ENCODE measurements around the gene XPC.

XPC gene

DNA sequence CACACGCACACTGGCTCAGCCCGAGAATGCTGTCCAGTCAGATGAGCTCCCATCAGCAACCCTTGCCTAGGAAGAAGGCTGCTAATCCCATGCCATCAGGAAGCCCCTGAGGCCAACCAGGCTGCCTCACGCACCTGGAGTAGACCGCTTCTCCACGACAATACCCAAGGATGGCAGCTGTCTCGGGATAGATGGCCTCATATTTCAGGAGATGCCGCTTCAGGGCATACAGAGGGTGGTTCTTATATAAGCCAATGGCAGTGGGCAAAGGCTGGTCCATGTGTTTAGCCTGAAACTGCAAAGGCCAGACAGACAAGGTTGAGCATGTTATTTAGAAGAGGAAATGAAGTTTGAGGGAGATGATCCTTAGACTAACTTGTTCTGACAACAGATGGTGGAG is 22.2 kb downstream of the XPC start:
- TF ChIP-seq, protein P1, sequence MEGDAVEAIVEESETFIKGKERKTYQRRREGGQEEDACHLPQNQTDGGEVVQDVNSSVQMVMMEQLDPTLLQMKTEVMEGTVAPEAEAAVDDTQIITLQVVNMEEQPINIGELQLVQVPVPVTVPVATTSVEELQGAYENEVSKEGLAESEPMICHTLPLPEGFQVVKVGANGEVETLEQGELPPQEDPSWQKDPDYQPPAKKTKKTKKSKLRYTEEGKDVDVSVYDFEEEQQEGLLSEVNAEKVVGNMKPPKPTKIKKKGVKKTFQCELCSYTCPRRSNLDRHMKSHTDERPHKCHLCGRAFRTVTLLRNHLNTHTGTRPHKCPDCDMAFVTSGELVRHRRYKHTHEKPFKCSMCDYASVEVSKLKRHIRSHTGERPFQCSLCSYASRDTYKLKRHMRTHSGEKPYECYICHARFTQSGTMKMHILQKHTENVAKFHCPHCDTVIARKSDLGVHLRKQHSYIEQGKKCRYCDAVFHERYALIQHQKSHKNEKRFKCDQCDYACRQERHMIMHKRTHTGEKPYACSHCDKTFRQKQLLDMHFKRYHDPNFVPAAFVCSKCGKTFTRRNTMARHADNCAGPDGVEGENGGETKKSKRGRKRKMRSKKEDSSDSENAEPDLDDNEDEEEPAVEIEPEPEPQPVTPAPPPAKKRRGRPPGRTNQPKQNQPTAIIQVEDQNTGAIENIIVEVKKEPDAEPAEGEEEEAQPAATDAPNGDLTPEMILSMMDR (IDR thresholded peaks at IDR 0.05), result no peak

DNA sequence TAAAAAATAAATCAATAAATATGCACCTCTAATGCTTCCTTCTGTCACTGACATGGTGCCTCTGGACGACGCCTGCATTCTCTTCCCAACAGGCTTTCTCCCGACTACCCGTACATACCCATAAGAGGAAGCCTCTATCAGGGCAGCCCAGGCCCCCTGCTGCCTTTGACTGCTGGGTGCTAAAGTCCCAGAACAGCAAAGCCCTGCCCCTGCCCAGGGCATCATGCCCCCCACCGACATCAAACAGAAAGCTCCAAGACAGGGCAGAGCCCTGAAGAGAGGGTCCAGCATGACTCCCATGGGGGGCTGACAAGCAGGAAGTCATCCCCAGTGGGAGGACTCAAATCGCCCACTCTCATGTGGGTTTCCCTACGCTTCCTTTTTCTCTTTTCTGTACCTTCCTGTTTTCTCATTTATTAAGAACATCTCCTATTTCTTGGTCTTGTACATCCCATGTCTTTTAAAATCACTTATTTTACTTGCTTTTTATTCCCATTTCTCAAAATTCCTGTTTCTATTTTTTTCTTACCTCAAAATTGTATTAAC is 23.4 kb downstream of the XPC start:
- TF ChIP-seq, protein P1 (IDR thresholded peaks at IDR 0.05), result no peak

DNA sequence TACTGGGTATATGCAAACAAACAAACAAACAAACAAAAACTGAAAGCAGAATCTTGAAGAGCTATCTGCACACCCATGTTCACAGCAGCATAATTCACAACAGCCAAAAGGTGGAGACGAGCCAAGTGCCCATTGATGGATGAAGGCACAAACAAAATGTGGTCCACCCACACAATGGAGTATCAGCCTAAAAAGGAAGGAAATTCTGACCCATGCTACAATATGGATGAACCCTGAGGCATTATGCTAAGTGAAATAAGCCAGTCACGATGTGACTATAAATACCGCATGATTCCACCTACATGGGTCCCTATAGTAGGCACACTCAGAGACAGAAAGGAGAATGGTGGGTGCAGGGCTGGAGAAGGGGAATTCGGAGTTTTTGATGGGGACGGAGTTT is 24.1 kb downstream of the XPC start:
- TF ChIP-seq, protein P1 (IDR thresholded peaks at IDR 0.05), result no peak

DNA sequence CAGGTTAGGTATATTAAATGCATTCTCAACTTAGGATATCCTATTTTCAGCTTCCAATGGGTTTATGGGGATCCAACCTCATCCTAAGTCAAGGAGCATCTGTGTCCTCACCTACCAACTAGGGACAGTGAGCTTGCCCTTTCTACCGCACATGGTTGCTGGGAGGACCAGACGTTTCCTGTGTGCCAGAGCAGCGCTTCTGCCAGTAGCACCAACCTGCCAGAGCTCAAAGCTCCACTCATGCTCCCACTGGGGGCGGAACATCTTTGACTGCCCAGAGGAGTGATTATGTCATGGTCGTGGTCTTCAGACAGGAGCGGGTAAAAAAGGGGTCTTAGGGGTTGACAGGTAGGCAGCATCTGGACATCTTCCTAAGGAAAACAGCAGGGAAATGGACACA is 24.7 kb downstream of the XPC start:
- TF ChIP-seq, protein P1 (IDR thresholded peaks at IDR 0.05), result no peak

DNA sequence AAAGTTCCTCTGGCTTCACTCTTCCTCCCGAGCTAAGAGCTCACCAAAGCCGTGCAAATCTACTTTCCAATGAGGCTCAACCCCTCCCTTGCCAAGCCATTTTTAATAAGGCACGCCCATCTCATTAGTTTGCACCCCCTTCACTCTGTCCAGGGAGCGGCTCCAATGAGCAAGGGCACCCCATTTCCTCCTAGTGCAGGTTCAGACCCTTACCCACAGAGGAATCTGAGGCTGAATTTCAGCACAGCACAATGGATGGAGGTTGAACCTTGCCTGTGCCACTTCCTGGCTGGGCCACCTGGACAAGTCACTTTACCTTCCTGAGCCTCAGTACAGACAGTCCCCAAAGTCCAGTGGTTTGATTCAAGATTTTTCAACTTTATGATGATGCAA is 25.4 kb downstream of the XPC start:
- TF ChIP-seq, protein P1 (IDR thresholded peaks at IDR 0.05), result no peak

DNA sequence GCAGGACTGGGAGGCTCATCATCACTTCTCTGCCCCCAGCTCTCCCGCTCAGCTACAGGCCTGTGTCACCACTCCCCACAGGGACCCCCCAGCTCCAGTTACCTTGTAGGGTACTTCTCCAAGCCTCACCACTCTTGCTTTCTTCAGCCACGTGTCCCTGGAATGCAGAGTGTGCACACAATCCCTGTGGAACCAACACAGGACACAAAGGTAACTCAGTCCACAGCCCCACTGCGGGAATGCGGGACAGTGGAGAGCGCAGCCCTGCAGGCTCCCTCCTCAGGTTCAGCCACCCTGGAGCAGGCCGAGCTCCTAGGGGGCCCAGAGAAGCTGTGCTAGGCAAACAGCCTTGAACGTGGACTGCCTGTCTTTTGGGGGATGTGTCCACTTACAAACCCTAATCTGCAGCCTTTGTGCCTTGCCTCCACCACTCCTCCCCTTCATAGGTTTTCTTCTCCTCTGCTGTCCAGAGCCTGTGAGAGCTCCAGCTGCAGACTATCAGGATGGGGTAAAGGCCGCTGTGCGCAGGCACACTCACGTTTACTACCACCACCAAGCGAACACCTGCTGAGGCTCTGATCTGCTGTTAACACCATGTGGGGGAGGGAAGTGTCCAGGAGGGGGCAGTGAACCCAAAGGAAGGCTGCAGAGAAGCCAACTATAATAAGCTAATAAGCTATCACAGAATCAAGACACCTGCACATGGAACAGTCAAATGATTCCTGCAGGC is 26.0 kb downstream of the XPC start:
- TF ChIP-seq, protein P1 (IDR thresholded peaks at IDR 0.05), result no peak

DNA sequence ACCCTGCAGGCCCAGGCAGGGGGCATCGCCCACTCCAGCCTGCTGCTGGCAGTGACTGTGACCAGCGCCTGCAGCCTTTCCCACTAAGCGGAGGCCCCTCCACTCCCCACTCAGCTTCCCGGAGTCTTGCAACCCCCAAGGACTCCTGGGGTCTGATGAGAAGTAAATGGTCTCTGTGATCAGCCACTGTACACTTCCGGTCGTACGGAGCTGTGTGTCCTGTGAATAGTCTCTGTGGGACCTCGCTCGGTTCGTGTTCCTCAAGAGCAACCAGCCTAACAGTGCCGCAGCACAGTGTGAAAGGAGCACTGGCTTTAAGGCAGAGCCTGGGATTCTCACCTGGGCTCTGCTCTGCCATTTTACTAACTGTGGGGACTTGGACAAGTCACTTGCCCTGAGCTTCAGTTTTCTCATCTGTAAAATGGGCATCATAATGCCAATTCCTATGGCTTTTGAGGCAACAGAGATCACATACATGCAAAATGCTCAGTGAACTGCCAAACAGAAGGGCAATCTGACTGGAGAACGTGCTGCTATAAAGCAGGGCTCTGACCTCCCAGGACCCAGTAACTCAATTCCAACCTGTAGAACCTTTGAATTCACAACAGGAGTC is 26.8 kb downstream of the XPC start:
- TF ChIP-seq, protein P1 (IDR thresholded peaks at IDR 0.05), result no peak

Data from LNCAP (cell line).